Measurements from ENCODE around the gene FHIT. TPM values are rescaled to one million over a fixed set of nuclear protein-coding genes. Genes with fewer than 3 reads are reported as not detected.

Gene FHIT
- polyA plus RNA-seq, 1 of the 3 experiments (the other 2 are of a cell fraction) = 0.41 TPM

DNA sequence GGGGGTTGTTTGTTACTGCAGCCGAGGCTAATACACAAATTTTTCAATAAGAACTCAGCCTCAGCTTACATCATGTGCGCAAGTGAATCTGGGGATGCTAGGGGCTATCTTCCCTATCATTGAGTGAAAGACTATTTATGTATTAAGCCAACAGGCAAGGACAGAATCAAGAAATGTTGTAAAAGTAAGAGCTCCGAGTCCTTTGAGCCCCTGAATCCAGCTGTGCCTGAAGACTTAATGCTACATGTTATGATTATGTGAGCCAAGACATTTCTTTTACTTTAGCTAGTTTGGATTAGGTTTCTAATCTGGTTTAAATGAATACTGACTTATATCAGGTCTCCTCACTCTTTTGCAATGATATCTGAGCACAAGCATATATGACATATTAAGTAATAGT is 1418.5 kb downstream of the FHIT start (continued):
- TF ChIP-seq, protein P1, sequence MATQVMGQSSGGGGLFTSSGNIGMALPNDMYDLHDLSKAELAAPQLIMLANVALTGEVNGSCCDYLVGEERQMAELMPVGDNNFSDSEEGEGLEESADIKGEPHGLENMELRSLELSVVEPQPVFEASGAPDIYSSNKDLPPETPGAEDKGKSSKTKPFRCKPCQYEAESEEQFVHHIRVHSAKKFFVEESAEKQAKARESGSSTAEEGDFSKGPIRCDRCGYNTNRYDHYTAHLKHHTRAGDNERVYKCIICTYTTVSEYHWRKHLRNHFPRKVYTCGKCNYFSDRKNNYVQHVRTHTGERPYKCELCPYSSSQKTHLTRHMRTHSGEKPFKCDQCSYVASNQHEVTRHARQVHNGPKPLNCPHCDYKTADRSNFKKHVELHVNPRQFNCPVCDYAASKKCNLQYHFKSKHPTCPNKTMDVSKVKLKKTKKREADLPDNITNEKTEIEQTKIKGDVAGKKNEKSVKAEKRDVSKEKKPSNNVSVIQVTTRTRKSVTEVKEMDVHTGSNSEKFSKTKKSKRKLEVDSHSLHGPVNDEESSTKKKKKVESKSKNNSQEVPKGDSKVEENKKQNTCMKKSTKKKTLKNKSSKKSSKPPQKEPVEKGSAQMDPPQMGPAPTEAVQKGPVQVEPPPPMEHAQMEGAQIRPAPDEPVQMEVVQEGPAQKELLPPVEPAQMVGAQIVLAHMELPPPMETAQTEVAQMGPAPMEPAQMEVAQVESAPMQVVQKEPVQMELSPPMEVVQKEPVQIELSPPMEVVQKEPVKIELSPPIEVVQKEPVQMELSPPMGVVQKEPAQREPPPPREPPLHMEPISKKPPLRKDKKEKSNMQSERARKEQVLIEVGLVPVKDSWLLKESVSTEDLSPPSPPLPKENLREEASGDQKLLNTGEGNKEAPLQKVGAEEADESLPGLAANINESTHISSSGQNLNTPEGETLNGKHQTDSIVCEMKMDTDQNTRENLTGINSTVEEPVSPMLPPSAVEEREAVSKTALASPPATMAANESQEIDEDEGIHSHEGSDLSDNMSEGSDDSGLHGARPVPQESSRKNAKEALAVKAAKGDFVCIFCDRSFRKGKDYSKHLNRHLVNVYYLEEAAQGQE (IDR thresholded peaks at IDR 0.05; ENCODE audit: low read depth, low read length) = no peak
- no peak for TF ChIP-seq RCOR1 (IDR thresholded peaks at IDR 0.05; ENCODE audit: low read length)
- no peak for TF ChIP-seq RFX5 (IDR thresholded peaks at IDR 0.05; ENCODE audit: low read length)
- TF ChIP-seq MEF2A (IDR thresholded peaks at IDR 0.05; ENCODE audit: borderline replicate concordance, low read depth) = no peak
- TF ChIP-seq SIN3A (IDR thresholded peaks at IDR 0.05; ENCODE audit: borderline replicate concordance, low read depth, low read length) = no peak
- TF ChIP-seq TEAD4 (IDR thresholded peaks at IDR 0.05; ENCODE audit: borderline replicate concordance, insufficient read depth) = no peak
- TF ChIP-seq RXRA (IDR thresholded peaks at IDR 0.05; ENCODE audit: borderline replicate concordance, low read depth) = no peak
- TF ChIP-seq SMC3 (IDR thresholded peaks at IDR 0.05; ENCODE audit: low read depth, low read length) = no peak
- TF ChIP-seq NRF1 (IDR thresholded peaks at IDR 0.05; ENCODE audit: low read depth, low read length) = no peak
- TF ChIP-seq YY1 (IDR thresholded peaks at IDR 0.05; ENCODE audit: low read depth) = no peak
- no peak for TF ChIP-seq JUND (IDR thresholded peaks at IDR 0.05)

DNA sequence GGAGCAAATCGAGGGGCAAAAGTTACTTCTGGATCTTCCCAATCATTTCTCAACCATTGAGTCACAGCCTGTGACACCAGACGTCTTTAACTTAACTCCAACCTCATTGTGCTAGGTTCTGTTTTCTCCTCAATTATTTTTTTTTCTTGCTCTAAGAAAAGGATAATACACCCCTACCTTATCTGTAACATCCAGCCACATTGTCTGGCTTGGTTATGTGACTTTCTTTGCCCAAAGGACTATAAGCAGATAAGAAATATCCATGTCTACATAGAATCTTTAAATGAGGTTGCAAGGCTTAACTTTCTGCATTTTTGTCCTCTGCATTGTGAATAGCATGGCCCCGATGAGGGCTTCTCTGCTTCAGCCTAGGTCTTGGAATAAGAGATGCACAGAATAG is 1419.0 kb downstream of the FHIT start:
- TF ChIP-seq SMC3 (IDR thresholded peaks at IDR 0.05; ENCODE audit: low read depth, low read length) (no peak), CHD2 (IDR thresholded peaks at IDR 0.05; ENCODE audit: low read length, partially characterized antibody) (no peak), USF2 (IDR thresholded peaks at IDR 0.05; ENCODE audit: borderline replicate concordance, low read depth, low read length) (no peak), FOSL2 (IDR thresholded peaks at IDR 0.05; ENCODE audit: borderline replicate concordance, low read depth) (no peak), RAD21 (IDR thresholded peaks at IDR 0.05; ENCODE audit: low read length) (no peak)
- Histone ChIP-seq H2AFZ (ENCODE audit: low read depth) (no peak overlapping the region), H3K9me3 (no peaks in the 10 kb centered on the region), H3K4me3 (ENCODE audit: low read depth in 2 of 2, low read length in 1 of 2) (no peak overlapping the region), H3K9me2 (no peaks in the 10 kb centered on the region), H3K9ac (no peak overlapping the region), H3K4me2 (no peak overlapping the region), H3K4me1 (ENCODE audit: control insufficient read depth in 1 of 2, insufficient read depth in 2 of 2, low read depth in 1 of 2, low read length in 1 of 2) (no peaks in the 10 kb centered on the region; a peak in 1 of 4 replicates), H4K20me1 (ENCODE audit: insufficient read depth) (no peaks in the 10 kb centered on the region), H3K27ac (ENCODE audit: low read depth in 2 of 2, low read length in 1 of 2) (no peak overlapping the region), H3K36me3 (replicated peaks in 1 of 2; ENCODE audit: control insufficient read depth in 1 of 2, insufficient read depth in 2 of 2, low read length in 1 of 2) (no peaks in the 10 kb centered on the region), H3F3A (replicated peaks; ENCODE audit: insufficient read depth) (no peaks in the 10 kb centered on the region), H3K27me3 (ENCODE audit: insufficient read depth) (no peaks in the 10 kb centered on the region; the same call in 1 of the 2 replicates), H3K79me2 (ENCODE audit: insufficient read depth) (no peaks in the 10 kb centered on the region)
- 51% methylated on average over 3 of the region's 3 CpGs for WGBS (ENCODE audit: low lambda C conversion rate)
- POLR2A ChIA-PET = no interaction called here
- DNase-seq = no peak
- CTCF ChIA-PET = interaction anchor here (2.0 kb wide), 1 partner anchor 25 kb away, joined by 6 read pairs; no protein-coding TSS in a partner anchor
